Activated naive CD8-positive, alpha-beta T cell treated with anti-CD3 and anti-CD28 coated beads, Interleukin-2, amount 50 U/mL, for 16 hours (primary cell): ENCODE results near the gene TSPAN9.

ENCODE experiments used
- DNase-seq: peaks from one replicate; pipeline ENCODE4 v3.0.0-alpha.2; 2020; ENCODE audit warnings: low read depth, low spot score

The TSPAN9 gene

GRCh38 chr12:3250034-3250433 lies 172.9 kb downstream of the TSPAN9 start:
- no peak for DNase-seq

GRCh38 chr12:3250576-3250975 lies 173.4 kb downstream of the TSPAN9 start:
- DNase-seq, result no peak

GRCh38 chr12:3251067-3251466 lies 173.9 kb downstream of the TSPAN9 start:
- no peak for DNase-seq

- no peak for DNase-seq
These were observed 174.5 kb downstream of the TSPAN9 start for GRCh38 chr12:3251691-3252090.

- no peak for DNase-seq
These were observed 175.3 kb downstream of the TSPAN9 start for GRCh38 chr12:3252450-3252891.

GRCh38 chr12:3253682-3254275 lies 176.6 kb downstream of the TSPAN9 start:
- DNase-seq, result no peak

- no peak for DNase-seq
These were observed 177.9 kb downstream of the TSPAN9 start for GRCh38 chr12:3255057-3255456.

- no peak for DNase-seq
These were observed 179.0 kb downstream of the TSPAN9 start for GRCh38 chr12:3256103-3256631.

- no peak for DNase-seq
These were observed 180.2 kb downstream of the TSPAN9 start for GRCh38 chr12:3257411-3257810.

- DNase-seq, result no peak
These were observed 182.8 kb downstream of the TSPAN9 start for GRCh38 chr12:3259973-3260372.

- no peak for DNase-seq
These were observed 184.7 kb downstream of the TSPAN9 start for GRCh38 chr12:3261782-3262359.

GRCh38 chr12:3262470-3262869 lies 185.3 kb downstream of the TSPAN9 start:
- DNase-seq, result no peak

- no peak for DNase-seq
These were observed 186.1 kb downstream of the TSPAN9 start for GRCh38 chr12:3263282-3263681.

GRCh38 chr12:3263939-3264922 lies 187.1 kb downstream of the TSPAN9 start:
- DNase-seq, result no peak

- no peak for DNase-seq
These were observed 188.2 kb downstream of the TSPAN9 start for GRCh38 chr12:3265406-3265805.

GRCh38 chr12:3266638-3267037 lies 189.5 kb downstream of the TSPAN9 start:
- DNase-seq, result no peak

- DNase-seq, result no peak
These were observed 190.5 kb downstream of the TSPAN9 start for GRCh38 chr12:3267690-3268089.

GRCh38 chr12:3269594-3269993 lies 192.4 kb downstream of the TSPAN9 start:
- no peak for DNase-seq

GRCh38 chr12:3271146-3271545 lies 194.0 kb downstream of the TSPAN9 start:
- no peak for DNase-seq

- no peak for DNase-seq
These were observed 194.5 kb downstream of the TSPAN9 start for GRCh38 chr12:3271639-3272038.

GRCh38 chr12:3272958-3273357 lies 195.8 kb downstream of the TSPAN9 start:
- DNase-seq, result no peak

GRCh38 chr12:3273409-3273853 lies 196.3 kb downstream of the TSPAN9 start:
- DNase-seq, result no peak
